Forelimb muscle (tissue), 1 donor: ENCODE data around the gene IFNAR1. TPM values are rescaled to one million over a fixed set of nuclear protein-coding genes. Genes with fewer than 3 reads are reported as not detected.

Experiments used
- DNase-seq: peaks from one replicate; pipeline ENCODE4 v3.0.0-alpha.2; 2013; ENCODE audit warnings: low read depth
- polyA plus RNA-seq: library from polyadenylated mRNA; unstranded; fragments of 120-200 nt; gene quantifications from one replicate; pipeline ENCODE4 v1.2.1, GENCODE V29; 2013; ENCODE audit not compliant: insufficient read length

IFNAR1 gene
- polyA plus RNA-seq, 1 donor: 20.9 TPM

- no peak for DNase-seq
These were observed 77.5 kb downstream of the IFNAR1 start for GRCh38 chr21:33402001-33402979.

DNA sequence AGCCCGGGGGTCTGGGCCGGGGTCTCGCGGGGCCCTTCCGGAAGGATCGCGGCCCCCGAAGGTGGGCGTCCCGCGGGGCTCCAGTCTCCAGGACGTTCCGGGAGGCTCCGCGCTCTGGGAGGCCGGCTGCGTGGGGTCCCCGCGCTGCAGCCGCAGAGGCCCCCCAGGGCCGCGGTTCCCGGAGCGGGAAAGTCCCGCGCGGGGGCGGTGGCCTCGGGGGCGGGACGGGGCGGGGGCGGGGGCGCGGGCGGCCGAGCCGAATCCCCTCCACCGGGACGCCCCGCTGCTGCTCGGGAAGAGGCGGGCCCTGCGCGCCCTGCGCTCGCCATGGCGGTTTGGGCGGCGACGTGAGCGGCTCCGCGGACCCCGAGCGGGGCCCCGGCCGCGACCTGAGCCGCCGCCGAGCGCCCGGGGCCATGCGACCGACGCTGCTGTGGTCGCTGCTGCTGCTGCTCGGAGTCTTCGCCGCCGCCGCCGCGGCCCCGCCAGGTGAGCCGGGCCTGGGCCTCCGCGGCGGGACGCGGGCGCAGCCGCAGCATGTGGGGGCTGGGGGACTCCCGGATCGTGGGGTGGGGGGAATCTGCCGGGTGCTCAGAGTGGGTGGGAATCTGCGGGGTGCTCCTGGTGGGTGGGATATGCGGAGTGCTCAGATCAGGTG, 78.5 kb downstream of the IFNAR1 start, which contains the start of gene IFNGR2:
Gene IFNGR2, plus strand, starts transcription at position 286 of the 658 bp plus-strand sequence. Its CDS starts 131 bp downstream, at position 417.
- no peak for DNase-seq

DNA sequence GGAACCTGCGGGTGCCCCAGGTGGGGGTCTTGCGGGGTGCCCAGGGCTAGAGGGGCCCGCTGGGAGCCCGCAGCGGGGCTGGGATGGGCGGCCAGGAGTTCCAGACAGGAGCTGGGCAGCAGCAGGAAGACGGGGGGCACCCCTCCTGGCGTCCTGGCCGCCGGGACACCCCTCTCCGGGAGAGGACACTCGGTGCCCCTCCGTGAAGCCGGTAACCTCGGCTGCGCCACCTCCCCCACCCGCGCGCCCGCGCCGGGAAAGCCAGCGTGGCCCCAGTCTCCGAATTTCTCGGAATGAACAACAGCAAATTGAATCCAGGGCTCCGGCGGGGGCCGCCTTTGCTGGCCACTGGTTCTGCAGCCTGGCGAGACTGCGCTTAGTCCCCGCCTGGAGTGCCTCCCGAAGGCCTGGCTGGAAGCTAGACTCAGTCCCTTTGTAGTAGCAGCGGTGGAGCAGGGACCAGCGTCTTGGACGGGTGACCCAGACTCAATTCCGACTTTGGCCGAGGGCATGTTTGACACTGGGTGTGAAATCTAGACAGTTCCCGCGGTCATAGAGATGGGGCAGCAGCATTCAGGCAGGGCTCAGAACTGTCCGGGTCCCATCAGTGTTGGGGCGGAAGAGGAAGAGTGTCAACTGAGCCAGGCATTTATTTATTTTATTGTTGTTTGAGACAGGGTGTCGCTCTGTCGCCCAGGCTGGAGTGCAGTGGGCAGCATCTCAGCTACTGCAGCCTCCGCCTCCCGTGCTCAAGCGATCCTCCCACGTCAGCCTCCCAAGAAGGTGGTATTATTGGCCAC, 79.2 kb downstream of the IFNAR1 start:
- no peak for DNase-seq

- no peak for DNase-seq
These were observed 81.7 kb downstream of the IFNAR1 start for GRCh38 chr21:33406493-33406892.

Other genes with a start within 250 kb of the IFNAR1 start
- 10.0 TPM for gene IFNAR2, start 95.0 kb upstream of the IFNAR1 start, polyA plus RNA-seq
- 16.4 TPM for gene IL10RB, start 58.6 kb upstream of the IFNAR1 start, polyA plus RNA-seq
- 53.2 TPM for gene IFNGR2, start 78.4 kb downstream of the IFNAR1 start, polyA plus RNA-seq
- gene TMEM50B, start 155.0 kb downstream of the IFNAR1 start, polyA plus RNA-seq: 18.2 TPM
- 2.9 TPM for gene DNAJC28, start 166.7 kb downstream of the IFNAR1 start, polyA plus RNA-seq
- gene GART, start 217.1 kb downstream of the IFNAR1 start, polyA plus RNA-seq: 51.3 TPM
- gene SON, start 218.1 kb downstream of the IFNAR1 start, polyA plus RNA-seq: 209 TPM